GM12875 (cell line): ENCODE results near the gene SART3.
"Not testable (repeated sequence)": the region's sequence is repeated elsewhere in the genome, so short reads cannot be mapped to it uniquely, and the experiment has no call there.

ENCODE experiments used
- H3K4me3 ChIP-seq: one replicate; pipeline ENCODE4 v1.5.1; 2011; ENCODE audit warnings: low read depth, low read length, control low read depth
- CTCF ChIP-seq: IDR thresholded peaks from 2 replicates; pipeline ENCODE4 v1.5.1; 2011; ENCODE audit warnings: low read depth, mild to moderate bottlenecking, control low read depth, inconsistent platforms, low read length, moderate library complexity, borderline replicate concordance; ENCODE audit not compliant: insufficient read depth

The SART3 gene

GRCh38 chr12:108495054-108495453 lies 65.9 kb downstream of the SART3 start:
- H3K4me3 ChIP-seq: no peak overlapping the region
- peak; percentile 66 for TF ChIP-seq CTCF

- no peak overlapping the region for H3K4me3 ChIP-seq
- no peak for TF ChIP-seq CTCF
Measured at GRCh38 chr12:108491256-108491655, 69.7 kb downstream of the SART3 start.

GRCh38 chr12:108487029-108487428 lies 73.9 kb downstream of the SART3 start:
- H3K4me3 ChIP-seq: not testable (repeated sequence)

- H3K4me3 ChIP-seq: not testable (repeated sequence)
Measured at GRCh38 chr12:108485371-108485770, 75.6 kb downstream of the SART3 start.

GRCh38 chr12:108484845-108485244 lies 76.1 kb downstream of the SART3 start:
- no peak overlapping the region for H3K4me3 ChIP-seq
- TF ChIP-seq CTCF: no peak

GRCh38 chr12:108484431-108484830 lies 76.5 kb downstream of the SART3 start:
- H3K4me3 ChIP-seq: no peak overlapping the region
- no peak for TF ChIP-seq CTCF

GRCh38 chr12:108483213-108484059 lies 77.5 kb downstream of the SART3 start:
- H3K4me3 ChIP-seq: no peak overlapping the region
- TF ChIP-seq CTCF: no peak

- H3K4me3 ChIP-seq: no peak overlapping the region
- no peak for TF ChIP-seq CTCF
Measured at GRCh38 chr12:108482717-108483212, 78.2 kb downstream of the SART3 start.
